A172 (cell line): ENCODE measurements around the gene RIPOR3. TPM values are rescaled to one million over a fixed set of nuclear protein-coding genes. Genes with fewer than 3 reads are reported as not detected.
A peak's percentile ranks its signal among the peaks of the same experiment; 100 is the strongest.

Source experiments
- DNase-seq: peaks from one replicate; pipeline ENCODE4 v3.0.0-alpha.2; 2015; ENCODE audit warnings: low spot score
- total RNA-seq: library from RNA; depleted of rRNA; stranded (reverse); fragments of >200 nt; shearing (Covaris generic); gene quantifications from 2 replicates; pipeline ENCODE4 v1.2.3, GENCODE V29; 2014; rRNA removed

RIPOR3 gene, protein sequence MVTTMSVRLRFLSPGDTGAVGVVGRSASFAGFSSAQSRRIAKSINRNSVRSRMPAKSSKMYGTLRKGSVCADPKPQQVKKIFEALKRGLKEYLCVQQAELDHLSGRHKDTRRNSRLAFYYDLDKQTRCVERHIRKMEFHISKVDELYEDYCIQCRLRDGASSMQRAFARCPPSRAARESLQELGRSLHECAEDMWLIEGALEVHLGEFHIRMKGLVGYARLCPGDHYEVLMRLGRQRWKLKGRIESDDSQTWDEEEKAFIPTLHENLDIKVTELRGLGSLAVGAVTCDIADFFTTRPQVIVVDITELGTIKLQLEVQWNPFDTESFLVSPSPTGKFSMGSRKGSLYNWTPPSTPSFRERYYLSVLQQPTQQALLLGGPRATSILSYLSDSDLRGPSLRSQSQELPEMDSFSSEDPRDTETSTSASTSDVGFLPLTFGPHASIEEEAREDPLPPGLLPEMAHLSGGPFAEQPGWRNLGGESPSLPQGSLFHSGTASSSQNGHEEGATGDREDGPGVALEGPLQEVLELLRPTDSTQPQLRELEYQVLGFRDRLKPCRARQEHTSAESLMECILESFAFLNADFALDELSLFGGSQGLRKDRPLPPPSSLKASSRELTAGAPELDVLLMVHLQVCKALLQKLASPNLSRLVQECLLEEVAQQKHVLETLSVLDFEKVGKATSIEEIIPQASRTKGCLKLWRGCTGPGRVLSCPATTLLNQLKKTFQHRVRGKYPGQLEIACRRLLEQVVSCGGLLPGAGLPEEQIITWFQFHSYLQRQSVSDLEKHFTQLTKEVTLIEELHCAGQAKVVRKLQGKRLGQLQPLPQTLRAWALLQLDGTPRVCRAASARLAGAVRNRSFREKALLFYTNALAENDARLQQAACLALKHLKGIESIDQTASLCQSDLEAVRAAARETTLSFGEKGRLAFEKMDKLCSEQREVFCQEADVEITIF
- 0.07 TPM in 1 of 2 replicates, not detected in the other for total RNA-seq

DNA sequence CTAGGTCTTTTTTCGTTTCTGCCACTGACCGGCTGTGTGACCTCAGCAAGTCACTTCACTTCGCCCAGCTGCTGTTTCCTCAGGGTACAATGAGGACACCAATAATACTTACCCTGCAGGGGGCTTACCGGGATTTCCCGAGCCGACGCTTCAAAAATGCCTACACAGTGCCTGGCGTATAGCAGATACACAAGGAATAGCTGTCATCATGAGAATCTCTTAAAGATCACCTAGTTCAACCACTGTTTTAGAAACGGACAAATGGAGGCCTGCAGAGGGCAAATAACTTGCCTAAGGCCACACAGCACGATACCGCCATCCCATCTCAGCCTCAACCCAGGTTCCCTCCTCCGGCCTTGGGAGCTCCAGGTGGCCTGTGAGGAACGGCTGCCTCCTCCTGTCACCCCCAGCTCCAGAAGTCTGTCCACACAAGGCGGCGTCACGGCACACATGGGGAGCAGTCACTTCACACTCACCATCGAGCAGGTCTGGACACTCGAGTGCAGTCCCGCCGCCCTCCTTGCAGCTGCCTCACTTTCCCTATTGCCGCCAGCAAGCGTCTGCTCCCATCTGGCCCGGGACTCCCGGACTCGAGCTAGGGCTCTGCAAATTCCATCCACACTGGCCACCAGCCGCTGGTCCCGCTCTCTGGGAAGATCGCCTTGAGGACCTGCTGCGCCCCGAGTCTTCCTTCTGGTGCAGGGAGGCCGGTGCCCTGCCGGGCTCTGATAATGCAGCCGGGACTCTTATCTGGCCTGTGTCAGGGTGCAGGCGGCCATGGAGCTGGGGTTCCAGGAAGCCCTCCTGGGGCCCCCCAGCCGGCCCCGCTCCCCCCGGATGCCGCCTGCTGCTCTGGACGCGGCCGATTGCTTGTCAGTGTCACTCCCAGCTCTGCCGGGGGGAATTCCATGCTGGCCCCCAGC is at the start of gene RIPOR3:
RIPOR3 (minus strand) TSS at position 893 of the 923 bp plus-strand sequence; CDS start at position 479, 414 bp downstream.
- DNase-seq = no peak

DNA sequence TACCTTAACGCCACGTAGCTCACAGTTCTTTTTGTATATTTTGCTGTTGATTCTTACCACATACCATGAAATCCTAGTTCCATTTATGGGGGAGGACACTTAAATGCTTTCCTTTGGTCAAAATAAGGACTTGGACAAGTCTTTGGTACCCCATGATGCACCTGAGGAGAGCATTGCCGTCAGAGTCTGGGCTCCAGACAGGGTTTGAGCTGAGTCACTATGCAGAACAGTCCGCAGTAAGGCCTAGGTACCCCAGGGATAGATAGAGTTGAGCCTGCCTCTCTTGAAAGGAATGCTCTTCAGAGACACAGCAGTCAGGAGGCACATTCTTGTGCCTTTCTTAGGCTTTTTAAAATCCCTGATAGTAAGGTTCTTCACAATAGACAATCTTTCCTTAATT is 46.0 kb upstream of the RIPOR3 start:
- no peak for DNase-seq

DNA sequence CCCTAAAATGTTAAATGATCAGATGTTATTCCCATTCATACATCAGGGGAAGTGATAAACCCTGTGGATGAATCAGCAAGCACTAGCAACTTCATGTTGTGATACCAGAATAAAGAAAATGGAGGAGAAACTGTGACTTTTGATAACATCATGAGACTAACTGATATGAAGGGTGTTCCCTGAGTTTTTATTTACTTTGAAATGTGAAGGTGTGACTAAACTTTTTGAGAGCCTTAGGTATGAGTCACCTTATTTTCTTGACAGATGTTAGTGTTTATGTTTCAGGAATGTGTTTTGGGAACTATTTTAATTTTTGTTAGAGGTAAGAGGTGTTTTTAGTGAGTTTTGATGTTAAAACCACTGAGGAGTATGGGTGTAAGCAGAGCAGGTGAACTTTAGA is 44.5 kb upstream of the RIPOR3 start:
- DNase-seq = peak; percentile 65

DNA sequence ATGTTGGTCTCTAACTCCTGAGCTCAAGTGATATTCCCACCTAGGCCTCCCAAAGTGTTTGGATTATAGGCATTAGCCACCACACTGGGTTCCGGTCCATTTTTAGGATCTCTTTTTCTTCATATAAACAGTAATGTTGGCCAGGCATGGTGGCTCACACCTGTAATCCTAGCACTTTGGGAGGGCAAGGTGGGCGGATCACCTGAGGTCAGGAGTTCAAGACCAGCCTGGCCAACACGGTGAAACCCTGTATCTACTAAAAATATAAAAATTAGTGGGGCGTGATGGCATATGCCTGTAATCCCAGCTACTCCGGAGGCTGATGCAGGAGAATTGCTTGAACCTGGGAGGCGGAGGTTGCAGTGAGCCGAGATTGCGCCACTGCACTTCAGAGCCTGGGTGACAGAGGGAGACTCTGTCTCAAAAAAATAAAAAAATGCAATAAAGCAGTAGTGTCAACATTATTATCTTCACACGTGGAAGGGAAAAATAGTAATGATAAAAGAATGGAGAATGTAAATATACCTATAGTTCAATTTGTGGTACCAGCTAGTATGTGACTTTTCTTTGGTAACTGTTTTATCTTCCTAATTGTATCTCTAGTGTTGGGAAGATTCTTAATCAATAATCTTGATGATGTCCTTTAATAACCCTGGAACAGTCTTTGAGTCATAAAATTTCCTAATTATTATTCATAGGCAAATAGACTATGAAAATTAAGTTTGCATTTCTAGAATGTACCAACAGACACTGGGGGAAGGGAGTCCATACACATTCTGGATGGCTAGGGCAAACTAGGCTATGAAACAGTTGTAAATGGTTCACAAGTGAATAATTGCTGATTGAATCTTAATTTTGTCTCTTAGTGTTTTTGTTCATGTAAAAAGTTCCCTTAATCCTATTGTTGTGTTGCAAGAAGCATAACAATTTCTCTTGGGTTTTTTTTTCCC is 43.7 kb upstream of the RIPOR3 start:
- DNase-seq = no peak

DNA sequence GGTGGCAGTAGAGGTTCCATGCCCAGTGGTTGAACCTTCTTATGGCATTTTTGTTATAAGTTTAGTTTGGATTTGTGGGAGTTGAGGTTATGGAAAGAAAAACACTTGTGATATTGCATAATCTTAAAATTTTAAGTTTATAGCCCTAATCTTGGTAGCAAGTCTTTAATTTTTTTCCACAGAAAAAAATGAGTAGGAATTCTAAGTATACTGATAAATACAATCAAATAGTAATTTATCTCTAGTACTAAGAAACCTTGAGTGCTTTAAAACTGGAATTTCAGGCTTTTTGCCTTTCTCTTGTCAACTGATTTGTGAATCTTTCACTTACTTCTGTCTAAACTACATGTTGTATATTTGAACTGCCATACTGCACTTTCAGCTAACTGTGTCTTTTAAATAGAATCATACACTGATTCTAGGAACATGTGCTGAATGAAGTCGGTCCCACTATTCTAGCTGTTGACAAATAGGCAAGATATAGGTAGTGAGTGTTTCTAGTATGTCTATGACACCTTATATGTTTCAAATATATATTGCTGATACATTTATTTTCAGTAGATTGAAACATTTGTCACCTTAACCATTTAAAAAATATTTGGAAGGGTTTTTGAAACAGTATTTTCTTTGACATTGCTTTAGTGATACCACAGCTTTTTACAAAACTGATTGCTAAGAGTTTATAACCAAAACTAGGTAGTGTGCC is 42.5 kb upstream of the RIPOR3 start:
- DNase-seq = no peak

DNA sequence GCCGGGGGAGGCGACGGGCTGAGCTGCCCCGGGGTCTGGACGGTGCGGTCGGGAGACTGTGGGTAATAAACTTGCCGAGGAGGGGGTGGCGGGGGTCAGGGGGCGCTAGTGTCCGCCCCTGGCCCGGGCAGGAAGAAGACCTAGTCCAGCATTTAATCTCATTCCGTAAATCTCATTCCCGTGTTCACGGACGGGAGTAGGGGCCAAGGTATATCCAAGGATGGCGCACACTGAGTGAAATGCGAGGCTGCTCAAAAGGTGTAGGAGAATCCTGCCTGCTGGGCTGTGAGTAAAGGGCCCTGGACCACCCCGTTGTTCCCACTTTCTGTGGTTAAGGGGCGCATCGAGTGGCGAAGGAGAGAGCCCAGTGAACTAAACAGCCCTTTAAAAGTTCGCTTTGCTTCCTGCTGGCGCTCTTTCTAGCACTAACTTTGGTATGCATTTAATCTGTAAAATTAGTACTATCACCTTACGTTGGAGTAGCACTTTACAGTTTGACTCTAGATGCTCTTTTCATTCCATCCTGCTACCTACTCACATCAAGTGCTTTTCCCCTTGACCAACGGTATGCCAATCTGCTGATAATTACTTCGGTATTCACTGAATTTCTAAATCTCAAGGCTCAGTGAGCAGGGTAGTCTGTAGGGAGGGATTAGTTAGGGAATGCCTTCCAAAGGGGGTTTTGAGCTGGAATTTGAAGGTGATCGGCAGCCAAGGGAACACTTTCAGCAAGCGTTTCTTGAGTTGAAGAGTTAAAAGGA is 40.8 kb upstream of the RIPOR3 start:
- no peak for DNase-seq

DNA sequence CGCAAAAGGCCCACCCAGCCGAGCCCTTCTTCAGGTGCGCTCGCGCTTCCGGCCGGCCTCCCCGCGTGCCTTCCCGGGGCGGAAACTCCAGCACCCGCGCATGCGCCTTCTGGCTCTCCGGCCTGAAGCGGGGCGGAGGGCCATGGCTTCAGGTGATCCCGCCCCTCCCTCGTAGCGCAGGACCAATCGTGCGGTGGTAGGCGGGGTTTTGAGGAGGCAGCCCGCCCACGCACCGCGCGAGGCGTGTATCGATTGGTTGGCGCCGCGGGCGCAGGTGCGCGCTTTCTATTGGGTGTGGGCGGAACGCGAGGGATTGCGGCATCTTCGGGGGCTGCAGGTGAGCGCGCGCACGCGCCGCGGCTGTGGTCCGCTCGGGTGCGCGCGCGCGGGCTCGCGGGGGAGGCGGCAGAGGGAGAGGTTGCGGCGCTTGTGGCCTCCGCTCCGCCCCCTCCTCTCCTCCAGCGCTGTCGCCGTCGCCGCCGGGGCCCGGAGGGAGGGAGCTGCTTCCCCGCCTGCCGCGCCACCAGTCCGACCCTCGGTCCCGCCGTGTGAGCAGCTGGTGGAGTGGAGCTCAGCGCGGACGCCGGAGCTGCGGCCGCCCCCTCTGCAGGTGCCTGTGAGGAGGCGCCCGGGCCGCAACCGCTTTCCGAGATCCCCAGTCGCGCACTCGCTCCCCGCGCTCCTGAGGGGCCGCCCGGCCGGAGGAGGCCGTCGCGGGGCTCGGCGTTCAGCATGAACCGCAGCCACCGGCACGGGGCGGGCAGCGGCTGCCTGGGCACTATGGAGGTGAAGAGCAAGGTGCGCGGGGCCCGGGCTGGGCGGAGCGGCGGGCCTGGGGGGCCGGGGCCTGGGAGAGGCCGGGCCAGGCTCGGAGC is 40.0 kb upstream of the RIPOR3 start, which contains the start of gene PARD6B:
PARD6B (plus strand) TSS at position 526 of the 875 bp plus-strand sequence; CDS start at position 733, 207 bp downstream.
- peak; percentile 96 for DNase-seq

DNA sequence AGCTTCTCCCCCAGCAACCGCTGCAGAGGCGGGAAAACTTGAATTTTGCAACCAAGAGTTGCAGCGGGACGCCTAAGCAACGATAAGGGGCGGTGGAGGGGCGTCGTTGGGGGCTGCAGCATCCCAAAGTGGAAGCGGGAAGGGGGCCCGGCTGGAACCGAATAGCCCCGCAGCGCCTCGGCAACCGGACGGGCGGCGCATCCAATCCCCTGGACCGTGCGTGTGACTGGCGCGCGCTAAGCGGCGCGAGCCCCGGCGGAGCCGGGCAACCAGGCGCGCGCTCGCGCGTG is 39.4 kb upstream of the RIPOR3 start:
- no peak for DNase-seq

DNA sequence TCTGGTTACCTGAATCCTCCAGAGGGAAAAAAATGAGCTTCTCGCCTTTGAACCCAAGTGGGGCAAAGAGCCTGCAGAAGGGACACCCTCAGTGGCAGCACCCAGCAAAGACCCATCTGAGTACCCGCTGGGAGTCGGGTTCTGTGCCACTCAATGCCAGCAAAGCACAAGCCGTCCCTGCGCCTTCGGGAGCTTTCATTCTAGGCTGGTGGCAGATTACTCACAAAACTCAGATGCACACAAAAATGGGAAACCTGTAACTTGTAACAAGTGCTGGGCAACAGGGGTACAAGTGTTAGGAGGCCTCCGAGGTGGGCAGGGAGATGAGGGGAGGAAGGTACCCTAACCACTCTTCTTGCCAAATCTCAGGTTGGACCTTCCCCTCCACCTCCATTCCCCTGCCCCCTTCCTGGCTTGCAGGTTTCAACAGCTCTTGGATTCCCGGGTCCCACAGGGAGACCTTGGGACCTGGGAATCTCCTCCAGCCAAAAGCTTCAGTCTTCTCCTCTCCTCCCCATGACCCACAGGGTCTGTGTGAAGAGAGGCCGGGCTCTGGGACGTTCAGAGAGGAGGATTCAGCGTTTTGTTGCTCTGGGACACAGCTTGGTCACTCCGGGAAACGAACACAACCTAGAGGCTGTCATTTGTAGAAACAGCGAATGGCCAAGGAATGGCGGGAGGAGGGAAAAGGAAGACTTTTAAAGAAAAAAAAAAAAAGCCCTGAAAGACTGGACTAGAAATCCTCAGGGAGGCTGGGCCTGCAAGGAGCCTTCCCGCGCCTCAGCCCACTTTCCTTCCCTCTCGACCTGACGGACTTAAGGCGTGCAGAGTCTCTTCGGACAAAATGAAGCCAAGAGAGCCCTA is 38.8 kb upstream of the RIPOR3 start:
- no peak for DNase-seq

DNA sequence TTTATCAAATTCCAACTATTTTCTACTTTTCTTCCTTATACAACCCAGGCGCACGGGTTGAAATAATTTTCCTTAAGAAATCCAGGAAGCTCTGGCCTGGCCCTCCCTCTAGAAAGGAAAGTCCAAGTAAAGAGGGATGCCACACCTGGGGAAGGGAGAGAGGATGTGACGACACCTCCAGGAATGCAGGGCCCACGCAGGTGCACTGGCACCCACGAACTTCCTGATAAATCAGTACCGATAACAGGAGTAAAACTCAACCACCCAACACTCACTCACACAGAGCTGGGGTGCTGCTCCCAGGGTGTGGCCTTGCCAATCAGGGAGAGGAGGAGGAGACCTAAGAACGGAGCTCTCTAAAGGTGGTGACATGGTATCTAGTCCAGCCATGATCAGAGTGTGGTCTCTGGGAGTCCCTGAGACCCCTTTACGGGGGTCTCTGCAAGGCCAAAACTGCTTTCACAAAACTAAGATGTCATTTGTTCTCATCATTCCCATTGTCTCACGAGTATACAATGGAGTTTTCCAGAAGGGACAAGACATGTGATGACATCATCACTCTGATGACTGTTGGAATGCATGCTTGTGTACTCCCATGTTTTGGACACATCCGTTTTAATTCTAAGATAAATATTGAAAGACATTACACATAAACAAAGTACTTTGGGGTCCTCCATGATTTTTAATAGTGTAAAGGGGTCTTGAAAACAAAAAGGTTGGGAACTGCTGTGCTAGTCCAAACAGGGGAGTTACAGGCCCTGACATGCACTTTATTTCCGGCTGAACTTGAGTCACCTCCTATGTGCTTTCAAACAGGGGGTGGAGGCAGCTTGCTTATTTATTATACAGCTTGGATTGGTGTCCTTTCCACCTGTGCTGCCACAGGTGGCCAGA is 37.9 kb upstream of the RIPOR3 start:
- DNase-seq = no peak

DNA sequence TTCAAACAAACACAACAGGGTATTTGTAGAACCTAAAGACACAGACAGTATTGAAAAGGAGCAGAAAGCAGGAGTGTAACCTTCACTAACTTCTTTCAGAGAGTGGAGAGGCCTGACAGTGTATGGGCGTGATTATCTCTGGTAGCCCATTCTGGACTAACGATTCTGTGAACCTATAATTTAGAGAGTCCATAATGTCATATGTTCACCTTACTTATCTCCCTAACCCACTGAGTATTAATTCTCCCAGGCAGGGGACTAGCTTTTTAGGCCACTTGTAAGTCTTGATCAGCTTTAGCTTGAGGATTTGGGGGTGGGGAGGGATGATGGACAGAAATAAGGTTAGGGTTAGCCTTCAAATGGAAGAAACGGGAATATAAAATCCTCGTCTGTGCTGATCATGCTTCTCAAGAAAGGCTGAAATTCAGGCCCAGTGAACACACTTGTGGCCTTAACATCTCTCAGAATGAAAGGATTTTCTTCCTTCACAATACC is 37.2 kb upstream of the RIPOR3 start:
- DNase-seq = no peak

DNA sequence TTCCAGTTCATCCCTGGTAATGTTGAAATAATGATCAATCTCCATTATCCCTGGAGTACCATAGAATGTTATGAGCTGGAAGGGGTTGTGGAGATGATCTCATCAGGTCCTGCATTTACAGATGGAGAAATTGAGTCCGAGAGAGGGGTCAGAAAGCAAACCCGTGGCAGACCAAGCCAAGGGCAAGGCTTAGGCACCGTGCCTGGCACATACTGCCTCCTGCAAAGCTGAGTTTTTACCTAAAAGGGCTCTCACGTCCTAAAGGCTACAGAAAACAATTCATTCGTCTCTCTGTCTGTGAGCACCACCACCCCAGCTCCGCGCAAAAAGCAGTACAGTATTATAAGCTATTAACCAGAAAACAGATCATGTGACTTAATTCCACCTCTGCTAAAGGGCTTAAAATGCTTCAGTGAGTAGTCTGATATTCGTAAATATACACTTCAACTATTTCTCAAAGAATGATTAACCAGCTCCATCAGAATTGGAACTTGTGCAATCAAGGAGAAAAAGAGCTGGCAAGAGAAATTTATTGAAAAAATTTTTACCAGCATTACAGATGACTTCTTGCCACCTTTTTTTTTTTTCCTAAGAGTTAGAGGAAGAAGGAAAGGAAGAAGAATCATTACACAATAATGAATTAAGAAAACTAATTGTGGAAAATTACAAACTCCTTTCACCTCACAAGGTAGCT is 36.6 kb upstream of the RIPOR3 start:
- DNase-seq = no peak

DNA sequence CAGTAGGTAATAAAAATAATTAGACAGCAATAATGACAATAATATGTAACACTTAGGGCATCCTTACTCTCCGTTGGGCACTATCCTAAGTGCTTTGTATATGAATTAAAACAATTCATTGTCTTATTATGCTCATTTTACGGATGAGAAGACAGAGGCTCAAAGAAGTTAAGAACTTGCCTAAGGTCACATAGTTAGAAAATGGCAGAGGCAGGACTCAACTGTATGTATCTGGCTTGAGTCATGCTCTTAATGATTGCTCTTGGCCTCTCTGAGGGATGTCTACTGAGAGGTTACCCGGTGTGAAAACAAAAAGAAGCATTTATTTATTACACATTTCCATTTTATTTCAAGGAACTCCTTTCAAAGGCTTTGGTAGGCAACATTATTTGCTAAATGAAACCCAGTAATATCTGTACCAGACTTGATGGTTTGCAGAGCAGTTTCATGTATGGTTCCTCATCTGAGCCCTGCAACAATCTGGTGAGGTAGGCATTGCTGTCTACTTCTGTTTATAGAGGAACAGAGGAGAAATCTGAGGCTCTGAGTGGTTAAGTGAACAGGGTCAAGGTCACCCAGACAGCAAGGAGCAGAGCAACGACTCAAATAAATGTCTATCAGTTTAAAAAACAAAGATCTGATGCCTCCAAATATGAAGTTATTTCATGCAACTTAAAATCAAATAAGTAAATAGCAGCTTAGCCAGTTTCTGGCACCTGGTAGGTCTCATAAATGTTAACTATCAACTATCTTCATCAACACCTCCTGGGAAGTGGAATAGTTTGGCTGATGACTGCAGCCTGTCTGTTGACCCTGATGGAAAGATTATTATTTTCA is 35.8 kb upstream of the RIPOR3 start:
- DNase-seq = no peak

DNA sequence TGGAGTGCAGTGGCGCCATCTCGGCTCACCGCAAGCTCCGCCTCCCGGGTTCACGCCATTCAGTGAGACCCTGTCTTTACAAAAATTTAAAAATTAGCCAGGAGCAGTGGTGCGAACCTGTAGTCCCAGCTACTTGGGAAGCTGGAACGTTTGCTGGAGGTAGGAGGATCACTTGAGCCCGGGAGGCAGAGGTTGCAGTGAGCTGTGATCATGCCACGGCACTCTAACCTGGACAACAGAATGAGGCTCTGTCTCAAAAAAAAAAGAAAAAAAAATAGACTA is 34.3 kb upstream of the RIPOR3 start:
- DNase-seq = no peak
